Lung (tissue), 12 donors: ENCODE data around the gene ASAP2. TPM values are rescaled to one million over a fixed set of nuclear protein-coding genes. Genes with fewer than 3 reads are reported as not detected.
"Not testable (repeated sequence)": the region's sequence is repeated elsewhere in the genome, so short reads cannot be mapped to it uniquely, and the experiment has no call there.

Experiments
- ATAC-seq: fragments of 200-7000 bp; cut with Tn5 transposase; one replicate; pipeline ENCODE4 v1.9.1; 2020; ENCODE audit warnings: moderate number of reproducible peaks; ENCODE audit not compliant: insufficient read depth, low FRiP score
- DNase-seq, 3 donors: peaks; one replicate each; pipeline ENCODE4 v3.0.0-alpha.2; 2013 to 2017
- H3K27ac ChIP-seq, 2 donors: one replicate each; pipeline ENCODE4 v1.5.1; 2013; ENCODE audit warnings: mild to moderate bottlenecking in 2 of 2, moderate library complexity in 2 of 2, control low read depth in 1 of 2, inconsistent platforms in 1 of 2, low read depth in 1 of 2, low read length in 1 of 2
- H3K27me3 ChIP-seq, 3 donors: one replicate each; pipeline ENCODE4 v1.5.1; 2013; ENCODE audit warnings: low read length in 2 of 3; ENCODE audit not compliant: control insufficient read depth in 3 of 3, insufficient read depth in 3 of 3
- H3K36me3 ChIP-seq, 4 donors: one replicate each; pipeline ENCODE4 v1.5.1; 2013; ENCODE audit warnings: low read length in 4 of 4, mild to moderate bottlenecking in 1 of 4, moderate library complexity in 1 of 4; ENCODE audit not compliant: control insufficient read depth in 4 of 4, insufficient read depth in 4 of 4
- H3K4me1 ChIP-seq, 5 donors: one replicate each; pipeline ENCODE4 v1.5.1; 2013; ENCODE audit warnings: low read length in 5 of 5, mild to moderate bottlenecking in 2 of 5, moderate library complexity in 1 of 5; ENCODE audit not compliant: control insufficient read depth in 5 of 5, insufficient read depth in 5 of 5
- H3K4me3 ChIP-seq: one replicate; pipeline ENCODE4 v1.5.1; 2013; ENCODE audit warnings: mild to moderate bottlenecking, control low read depth, moderate library complexity
- H3K9ac ChIP-seq, 2 donors: one replicate each; pipeline ENCODE4 v1.5.1; 2013; ENCODE audit warnings: low read length in 2 of 2, control low read depth in 1 of 2; ENCODE audit not compliant: insufficient read depth in 1 of 2
- H3K9me3 ChIP-seq, 4 donors: one replicate each; pipeline ENCODE4 v1.5.1; 2013; ENCODE audit warnings: low read length in 3 of 4, mild to moderate bottlenecking in 1 of 4, moderate library complexity in 1 of 4; ENCODE audit not compliant: control insufficient read depth in 4 of 4, insufficient read depth in 3 of 4
- CTCF ChIP-seq: IDR thresholded peaks from 2 replicates; pipeline ENCODE4 v1.5.1; 2012; ENCODE audit warnings: mild to moderate bottlenecking; ENCODE audit errors: control extremely low read depth, extremely low read depth
- WGBS, 2 donors: extraction: QIAGEN DNeasy Blood & Tissue Kit; methylation state at CpG; one replicate each; pipeline ENCODE4 v1.1.7; 2013; 5-methylcytosine and 5-hydroxymethylcytosine counted together
- polyA plus RNA-seq, 2 donors: library from polyadenylated mRNA; stranded (reverse); fragments of 200-250 nt; gene quantifications; one replicate each; pipeline ENCODE4 v1.2.1, GENCODE V29; 2013
- total RNA-seq, 2 donors: library from RNA; depleted of rRNA in 1 of 2; stranded (reverse); fragments of >200 nt in 1 of 2; gene quantifications; one replicate each; pipeline ENCODE4 v1.2.1, GENCODE V29; 2014 to 2021
- donor health status: control.
- donor health status: control.
- donor health status: Bipolar disorder and iron deficiency.
- donor health status: healthy.
- donor health status: DM: yes; HTN: yes; CAD: no.

Gene ASAP2
- total and polyA plus RNA-seq, 4 donors = 7.4 to 30.9 (median 17.0) TPM

GRCh38 chr2:9394816-9395215 is 188.2 kb downstream of the ASAP2 start:
- peaks cover 0 to 5% (median 2%) of the 10 kb centered on the region in 5 donors for H3K4me1 ChIP-seq
- DNase-seq = no peak
- WGBS, 2 donors = 94 to 96% methylated on average over 15 of the region's 15 CpGs
- no peaks in the 10 kb centered on the region for H3K9me3 ChIP-seq
- peaks cover 0 to 26% (median 0%) of the 10 kb centered on the region in 4 donors for H3K36me3 ChIP-seq
- H3K9ac ChIP-seq = no peak overlapping the region
- no peaks in the 10 kb centered on the region for H3K27me3 ChIP-seq
- no peak for TF ChIP-seq CTCF
- H3K27ac ChIP-seq = no peak overlapping the region
- no peak for ATAC-seq
- no peak overlapping the region for H3K4me3 ChIP-seq

GRCh38 chr2:9397201-9397600 is 190.6 kb downstream of the ASAP2 start:
- Histone ChIP-seq H3K27ac (no peak overlapping the region), H3K36me3 (peaks cover 0 to 30% (median 0%) of the 10 kb centered on the region in 4 donors), H3K27me3 (no peaks in the 10 kb centered on the region), H3K9me3 (no peaks in the 10 kb centered on the region), H3K9ac (no peak overlapping the region), H3K4me3 (no peak overlapping the region), H3K4me1 (peaks cover 0 to 5% (median 2%) of the 10 kb centered on the region in 5 donors)
- no peak for ATAC-seq
- no peak for DNase-seq
- WGBS, 2 donors = 93 to 96% methylated on average over 14 of the region's 14 CpGs
- TF ChIP-seq CTCF = no peak

GRCh38 chr2:9398251-9398650 is 191.6 kb downstream of the ASAP2 start:
- H3K27me3 ChIP-seq, H3K4me1 ChIP-seq, H3K4me3 ChIP-seq, H3K9ac ChIP-seq, ATAC-seq, H3K9me3 ChIP-seq, DNase-seq: not testable (repeated sequence)
- Histone ChIP-seq H3K36me3 (peaks cover 0 to 29% (median 0%) of the 10 kb centered on the region in 4 donors), H3K27ac (peak overlapping the region in 1 of 2 donors; percentile 53)
- WGBS, 2 donors = 97 to 98% methylated on average over 11 of the region's 11 CpGs

GRCh38 chr2:9398881-9399780 is 192.5 kb downstream of the ASAP2 start:
- TF ChIP-seq CTCF = no peak
- H3K27me3 ChIP-seq = no peaks in the 10 kb centered on the region
- no peaks in the 10 kb centered on the region for H3K9me3 ChIP-seq
- DNase-seq (no peak), ATAC-seq (no peak)
- 77 to 83% methylated on average over 20 of the region's 20 CpGs for WGBS, 2 donors
- peaks cover 0 to 29% (median 0%) of the 10 kb centered on the region in 4 donors for H3K36me3 ChIP-seq
- H3K9ac ChIP-seq = no peak overlapping the region
- H3K27ac ChIP-seq = peak overlapping the region in 1 of 2 donors; percentile 29
- H3K4me3 ChIP-seq = no peak overlapping the region
- H3K4me1 ChIP-seq = peaks cover 0 to 2% (median 0%) of the 10 kb centered on the region in 5 donors
